Measurements from ENCODE around the gene SGMS1.
A peak's percentile ranks its signal among the peaks of the same experiment; 100 is the strongest.
"Not testable (repeated sequence)": the region's sequence is repeated elsewhere in the genome, so short reads cannot be mapped to it uniquely, and the experiment has no call there.

Gene SGMS1

DNA sequence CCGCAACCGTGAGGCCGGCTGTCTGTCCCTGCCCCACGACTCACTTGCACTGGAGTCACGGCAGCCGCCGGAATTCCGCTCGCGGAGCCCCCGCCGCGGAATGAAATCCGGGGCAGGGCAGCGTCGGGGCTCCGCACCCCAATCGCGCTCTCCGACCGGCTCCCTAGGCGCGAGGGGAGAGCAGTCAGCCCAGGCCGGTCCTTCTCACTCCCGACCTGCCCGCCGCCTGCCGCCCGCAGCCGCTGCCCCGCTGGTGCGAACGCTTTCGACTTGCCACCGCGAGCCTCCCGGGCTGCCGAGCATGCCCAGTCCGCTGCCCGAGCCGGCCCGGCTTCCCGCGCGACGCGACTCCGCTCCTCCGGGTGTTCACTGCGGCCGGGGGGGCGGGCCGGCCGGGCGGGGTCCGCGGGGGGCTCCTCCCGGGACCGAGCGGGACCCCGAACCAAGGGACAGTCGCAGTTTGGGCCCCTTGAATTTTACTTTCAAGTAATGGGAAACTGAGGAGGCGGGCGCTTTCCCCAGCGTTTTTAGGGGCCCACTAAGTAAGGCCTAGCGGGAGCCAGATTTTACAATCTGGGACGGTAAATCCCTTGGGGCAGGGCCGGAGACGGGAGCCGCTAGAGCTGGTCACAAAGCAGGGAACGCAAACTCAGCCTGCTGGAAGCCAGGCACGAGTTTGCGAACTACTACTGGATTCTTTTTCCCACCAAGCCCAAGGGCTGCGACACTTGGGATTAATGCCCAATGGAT, at the start of gene SGMS1:
Gene SGMS1 (minus strand): TSS at position 294 of the 750 bp plus-strand sequence. CDS start 279,842 bp downstream, outside the sequence.
- H3K4me3 ChIP-seq (replicated peaks; ENCODE audit: low read depth, low read length), result peak within 1 kb of the TSS; percentile 79

GRCh38 chr10:50672152-50672551, 48.4 kb upstream of the SGMS1 start:
- H3K4me3 ChIP-seq (replicated peaks; ENCODE audit: low read depth, low read length); DNase-seq (ENCODE audit: extremely low read depth, low read depth): not testable (repeated sequence)

More for the DNA sequence above, at the start of gene SGMS1:
- no peak for DNase-seq (ENCODE audit: extremely low read depth, low read depth)
- TF ChIP-seq, protein P1, sequence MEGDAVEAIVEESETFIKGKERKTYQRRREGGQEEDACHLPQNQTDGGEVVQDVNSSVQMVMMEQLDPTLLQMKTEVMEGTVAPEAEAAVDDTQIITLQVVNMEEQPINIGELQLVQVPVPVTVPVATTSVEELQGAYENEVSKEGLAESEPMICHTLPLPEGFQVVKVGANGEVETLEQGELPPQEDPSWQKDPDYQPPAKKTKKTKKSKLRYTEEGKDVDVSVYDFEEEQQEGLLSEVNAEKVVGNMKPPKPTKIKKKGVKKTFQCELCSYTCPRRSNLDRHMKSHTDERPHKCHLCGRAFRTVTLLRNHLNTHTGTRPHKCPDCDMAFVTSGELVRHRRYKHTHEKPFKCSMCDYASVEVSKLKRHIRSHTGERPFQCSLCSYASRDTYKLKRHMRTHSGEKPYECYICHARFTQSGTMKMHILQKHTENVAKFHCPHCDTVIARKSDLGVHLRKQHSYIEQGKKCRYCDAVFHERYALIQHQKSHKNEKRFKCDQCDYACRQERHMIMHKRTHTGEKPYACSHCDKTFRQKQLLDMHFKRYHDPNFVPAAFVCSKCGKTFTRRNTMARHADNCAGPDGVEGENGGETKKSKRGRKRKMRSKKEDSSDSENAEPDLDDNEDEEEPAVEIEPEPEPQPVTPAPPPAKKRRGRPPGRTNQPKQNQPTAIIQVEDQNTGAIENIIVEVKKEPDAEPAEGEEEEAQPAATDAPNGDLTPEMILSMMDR (IDR thresholded peaks at IDR 0.05; ENCODE audit: low read depth, low read length, missing control alignments), result no peak

DNA sequence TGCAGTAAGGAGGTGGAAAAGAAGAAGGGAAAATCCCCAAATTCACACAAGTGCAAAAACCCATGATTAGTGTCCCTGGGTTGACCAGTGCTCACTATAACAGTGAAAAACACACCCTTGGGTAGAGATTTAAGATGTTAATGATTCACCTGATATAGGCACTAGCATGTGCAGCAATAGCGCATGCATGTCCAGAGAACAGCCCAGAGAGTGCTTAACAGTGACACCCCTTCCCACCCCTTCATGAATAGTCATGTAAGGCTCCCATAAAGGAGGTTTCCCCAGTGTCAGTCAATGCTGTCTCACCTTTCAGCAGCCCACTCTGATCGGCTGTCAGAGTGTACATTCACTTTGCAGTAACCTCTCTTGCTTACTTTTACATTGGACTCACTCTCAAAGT, 47.9 kb upstream of the SGMS1 start:
- H3K4me3 ChIP-seq (replicated peaks; ENCODE audit: low read depth, low read length); DNase-seq (ENCODE audit: extremely low read depth, low read depth): not testable (repeated sequence)

GRCh38 chr10:50669957-50670356, 46.2 kb upstream of the SGMS1 start:
- not testable (repeated sequence) for DNase-seq (ENCODE audit: extremely low read depth, low read depth)

GRCh38 chr10:50667353-50667752, 43.6 kb upstream of the SGMS1 start:
- DNase-seq (ENCODE audit: extremely low read depth, low read depth), result not testable (repeated sequence)

More at GRCh38 chr10:50669957-50670356, 46.2 kb upstream of the SGMS1 start:
- H3K4me3 ChIP-seq (replicated peaks; ENCODE audit: low read depth, low read length), result not testable (repeated sequence)

DNA sequence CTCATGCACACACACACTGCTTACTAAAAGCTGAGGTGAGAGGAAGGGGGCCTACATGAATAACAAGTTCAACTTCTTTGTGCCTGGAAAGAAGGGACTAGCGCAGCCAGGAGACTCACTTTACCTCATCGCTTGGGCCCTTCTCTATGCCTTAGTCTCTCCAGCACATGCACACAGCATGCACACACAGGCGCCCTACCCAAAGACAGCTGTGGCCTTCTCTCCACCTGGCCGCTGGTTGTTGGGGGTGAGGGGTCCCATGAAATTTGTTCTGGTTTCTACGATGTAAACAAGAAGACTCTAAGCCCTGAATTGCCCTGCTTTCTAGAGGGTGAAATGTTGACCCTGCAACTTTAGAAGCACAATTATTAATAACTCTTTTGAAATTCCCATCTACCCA, 38.7 kb upstream of the SGMS1 start:
- DNase-seq (ENCODE audit: extremely low read depth, low read depth); H3K4me3 ChIP-seq (replicated peaks; ENCODE audit: low read depth, low read length): not testable (repeated sequence)

More at GRCh38 chr10:50667353-50667752, 43.6 kb upstream of the SGMS1 start:
- H3K4me3 ChIP-seq (replicated peaks; ENCODE audit: low read depth, low read length), result not testable (repeated sequence)

DNA sequence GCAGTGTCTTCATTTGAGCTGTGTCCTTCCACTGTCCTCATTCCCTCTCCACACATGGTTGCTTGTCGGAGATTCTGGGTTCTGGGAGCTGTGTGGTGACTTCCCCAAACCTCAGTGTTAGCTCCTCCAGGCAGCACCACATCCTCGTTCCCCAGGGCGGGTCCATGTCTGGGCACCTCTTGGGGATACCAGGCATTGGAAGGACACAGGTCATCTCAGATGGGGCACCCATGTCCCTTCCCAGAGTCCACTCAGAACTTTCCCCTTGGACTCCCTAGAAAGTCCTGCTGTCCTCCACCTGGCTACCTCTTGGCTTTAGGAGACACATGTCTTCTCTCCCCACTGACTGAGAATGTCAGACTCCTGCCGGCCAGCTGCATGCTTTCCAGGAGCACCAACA, 37.8 kb upstream of the SGMS1 start:
- DNase-seq (ENCODE audit: extremely low read depth, low read depth); H3K4me3 ChIP-seq (replicated peaks; ENCODE audit: low read depth, low read length): not testable (repeated sequence)

GRCh38 chr10:50659865-50660730, 36.3 kb upstream of the SGMS1 start:
- not testable (repeated sequence) for DNase-seq (ENCODE audit: extremely low read depth, low read depth)
- H3K4me3 ChIP-seq (replicated peaks; ENCODE audit: low read depth, low read length), result peak overlapping the region; percentile 47
- TF ChIP-seq, protein P1 (IDR thresholded peaks at IDR 0.05; ENCODE audit: low read depth, low read length, missing control alignments), result peak; percentile 53

GRCh38 chr10:50659016-50659864, 35.5 kb upstream of the SGMS1 start:
- not testable (repeated sequence) for DNase-seq (ENCODE audit: extremely low read depth, low read depth)
- peak overlapping the region; percentile 47 for H3K4me3 ChIP-seq (replicated peaks; ENCODE audit: low read depth, low read length)

- H3K4me3 ChIP-seq (replicated peaks; ENCODE audit: low read depth, low read length), result no peak overlapping the region
- DNase-seq (ENCODE audit: extremely low read depth, low read depth), result no peak
- TF ChIP-seq, protein P1 (IDR thresholded peaks at IDR 0.05; ENCODE audit: low read depth, low read length, missing control alignments), result no peak
Measured at GRCh38 chr10:50658165-50658564, 34.4 kb upstream of the SGMS1 start.

All from HFF-Myc (cell line).